GM23248 (cell line): ENCODE data around the gene UBE2L3. TPM values are rescaled to one million over a fixed set of nuclear protein-coding genes. Genes with fewer than 3 reads are reported as not detected.
"Not testable (repeated sequence)": the region's sequence is repeated elsewhere in the genome, so short reads cannot be mapped to it uniquely, and the experiment has no call there.

Source experiments
- DNase-seq: peaks from one replicate; pipeline ENCODE4 v3.0.0-alpha.2; 2015
- H2AFZ ChIP-seq: fragments of 200-600 bp; sonication (generic); 2 replicates; pipeline ENCODE4 v1.6.1; 2016; ENCODE audit warnings: antibody characterized with exemption
- H3F3A ChIP-seq: fragments of 200-600 bp; sonication (generic); 2 replicates; pipeline ENCODE4 v1.6.1; 2016; ENCODE audit warnings: mild to moderate bottlenecking, antibody characterized with exemption, mixed run types; ENCODE audit not compliant: insufficient read depth
- H3K27ac ChIP-seq: fragments of 200-600 bp; sonication (generic); 2 replicates; pipeline ENCODE4 v1.5.1; 2016; ENCODE audit warnings: mild to moderate bottlenecking
- H3K27me3 ChIP-seq: fragments of 200-600 bp; sonication (generic); replicated peaks from 2 replicates; pipeline ENCODE4 v1.6.1; 2016; ENCODE audit warnings: mild to moderate bottlenecking; ENCODE audit not compliant: insufficient read depth
- H3K36me3 ChIP-seq: fragments of 200-600 bp; sonication (generic); 2 replicates; pipeline ENCODE4 v1.6.1; 2016; ENCODE audit warnings: low read depth, mild to moderate bottlenecking
- H3K4me1 ChIP-seq: fragments of 200-600 bp; sonication (generic); 2 replicates; pipeline ENCODE4 v1.6.1; 2016; ENCODE audit warnings: mild to moderate bottlenecking; ENCODE audit not compliant: insufficient read depth
- H3K4me2 ChIP-seq: fragments of 200-600 bp; sonication (generic); one replicate; pipeline ENCODE4 v1.6.1; 2016; ENCODE audit warnings: mild to moderate bottlenecking; ENCODE audit not compliant: unreplicated experiment
- H3K4me3 ChIP-seq: fragments of 200-600 bp; sonication (generic); 2 replicates; pipeline ENCODE4 v1.5.1; 2016; ENCODE audit warnings: mild to moderate bottlenecking
- H3K79me2 ChIP-seq: fragments of 200-600 bp; sonication (generic); 2 replicates; pipeline ENCODE4 v1.6.1; 2016; ENCODE audit warnings: mild to moderate bottlenecking; ENCODE audit not compliant: insufficient read depth
- H3K9ac ChIP-seq: fragments of 200-600 bp; sonication (generic); 2 replicates; pipeline ENCODE4 v1.6.1; 2016; ENCODE audit warnings: mild to moderate bottlenecking
- H3K9me2 ChIP-seq: fragments of 200-600 bp; sonication (generic); 2 replicates; pipeline ENCODE4 v1.6.1; 2016; ENCODE audit warnings: mixed run types, mild to moderate bottlenecking, moderate library complexity; ENCODE audit not compliant: insufficient read depth
- H3K9me3 ChIP-seq: fragments of 200-600 bp; sonication (generic); one replicate; pipeline ENCODE4 v1.6.1; 2017; ENCODE audit warnings: low read depth
- H4K20me1 ChIP-seq: fragments of 200-600 bp; sonication (generic); 2 replicates; pipeline ENCODE4 v1.6.0; 2016; ENCODE audit not compliant: insufficient read depth
- EZH2 ChIP-seq: fragments of 200-600 bp; sonication (generic); IDR thresholded peaks from 2 replicates; pipeline ENCODE4 v1.6.1; 2018; ENCODE audit warnings: antibody characterized with exemption, mild to moderate bottlenecking; ENCODE audit not compliant: insufficient read depth, poor library complexity, severe bottlenecking
- EZH2phosphoT487 ChIP-seq: fragments of 200-600 bp; sonication (generic); IDR thresholded peaks from 2 replicates; pipeline ENCODE4 v1.6.1; 2018; ENCODE audit warnings: antibody characterized with exemption, moderate library complexity, mild to moderate bottlenecking, low read depth; ENCODE audit not compliant: insufficient read depth
- WGBS, 2 experiments: methylation state at CpG; one replicate each; pipeline ENCODE4 v1.1.6; 2015 to 2017; ENCODE audit warnings: low lambda C conversion rate in 2 of 2, low coverage in 1 of 2; ENCODE audit errors: missing lambda C conversion rate in 2 of 2; 5-methylcytosine and 5-hydroxymethylcytosine counted together
- in situ Hi-C: fragments of 300-500 bp; cut with MboI; formaldehyde crosslinking; loops from 2 replicates; pipeline ENCODE4 v1.15.0; 2020
- polyA plus RNA-seq: library from polyadenylated mRNA; unstranded; fragments of >200 nt; fragmentation: Nextera tagmentation; extraction: Ambion mirVana; gene quantifications from 2 replicates; pipeline ENCODE4 v1.2.1, GENCODE V29; 2016
- total RNA-seq: library from RNA; depleted of rRNA; stranded (reverse); fragments of >200 nt; shearing (Covaris generic); gene quantifications from 2 replicates; pipeline ENCODE4 v1.2.3, GENCODE V29; 2014; rRNA removed

Gene UBE2L3
- total RNA-seq (41.9 and 57.2 TPM in 2 replicates), polyA plus RNA-seq (115 TPM in 2 replicates)

- Histone ChIP-seq H3K4me3 (peak within 1 kb of the TSS; percentile 89), H3K79me2 (peaks cover 51% of the 10 kb centered on the region), H3K9ac (peak within 1 kb of the TSS; percentile 98), H3F3A (peaks cover 13% of the 10 kb centered on the region; the same call in 1 of the 2 replicates), H3K4me2 (peak within 1 kb of the TSS; percentile 93), H4K20me1 (peaks cover 31% of the 10 kb centered on the region), H2AFZ (peak within 1 kb of the TSS; percentile 50), H3K27me3 (no peaks in the 10 kb centered on the region), H3K27ac (peak within 1 kb of the TSS; percentile 83), H3K9me3 (no peaks in the 10 kb centered on the region), H3K36me3 (no peaks in the 10 kb centered on the region; the same call in 1 of the 2 replicates), H3K9me2 (no peaks in the 10 kb centered on the region), H3K4me1 (peaks cover 28% of the 10 kb centered on the region)
- no peak for TF ChIP-seq EZH2
- TF ChIP-seq EZH2phosphoT487, result no peak
- peak; percentile 91 for DNase-seq
- 1% methylated on average over 70 to 83 of the region's 85 CpGs for WGBS, 2 experiments
- in situ Hi-C loops, result loop anchor here (25.0 kb wide), 1 partner anchor 480 kb away; no protein-coding TSS in a partner anchor
Measured at GRCh38 chr22:21567456-21568346, at the start of gene UBE2L3. Gene UBE2L3, plus strand, starts transcription at chr22:21567714. Its CDS starts 31 bp downstream, at chr22:21567745.

- H2AFZ ChIP-seq, H3K27ac ChIP-seq, H3K27me3 ChIP-seq, in situ Hi-C loops, H4K20me1 ChIP-seq, H3K9me2 ChIP-seq, H3K4me1 ChIP-seq, H3K9me3 ChIP-seq, H3F3A ChIP-seq, H3K79me2 ChIP-seq, H3K36me3 ChIP-seq, H3K9ac ChIP-seq, H3K4me3 ChIP-seq, DNase-seq, H3K4me2 ChIP-seq: not testable (repeated sequence)
- WGBS, 2 experiments, result no CpG with 5 or more reads among the region's 6 CpGs
Measured at GRCh38 chr22:21526705-21527500, 40.6 kb upstream of the UBE2L3 start.

GRCh38 chr22:21531525-21531924, 36.0 kb upstream of the UBE2L3 start:
- H3K36me3 ChIP-seq, H3K9me3 ChIP-seq, H3K4me2 ChIP-seq, H3K27ac ChIP-seq, H3K9ac ChIP-seq, H3K79me2 ChIP-seq, H3K9me2 ChIP-seq, H3K4me3 ChIP-seq, H2AFZ ChIP-seq, H3K4me1 ChIP-seq, H3F3A ChIP-seq, DNase-seq, H3K27me3 ChIP-seq, in situ Hi-C loops, H4K20me1 ChIP-seq: not testable (repeated sequence)
- WGBS, 2 experiments, result no CpG with 5 or more reads among the region's 5 CpGs

GRCh38 chr22:21532863-21533648, 34.5 kb upstream of the UBE2L3 start:
- DNase-seq, H3K9ac ChIP-seq, H3K36me3 ChIP-seq, H3K4me2 ChIP-seq, H3K27ac ChIP-seq, H3F3A ChIP-seq, H2AFZ ChIP-seq, H3K9me2 ChIP-seq, H3K4me1 ChIP-seq, H3K4me3 ChIP-seq, in situ Hi-C loops, H3K27me3 ChIP-seq, H4K20me1 ChIP-seq, H3K9me3 ChIP-seq, H3K79me2 ChIP-seq: not testable (repeated sequence)
- no CpG with 5 or more reads among the region's 20 CpGs for WGBS, 2 experiments

- H3K4me2 ChIP-seq, DNase-seq, H3K4me3 ChIP-seq, H3K9me2 ChIP-seq, in situ Hi-C loops, H3F3A ChIP-seq, H3K9ac ChIP-seq, H2AFZ ChIP-seq, H3K4me1 ChIP-seq, H4K20me1 ChIP-seq, H3K27me3 ChIP-seq, H3K36me3 ChIP-seq, H3K27ac ChIP-seq, H3K9me3 ChIP-seq, H3K79me2 ChIP-seq: not testable (repeated sequence)
- no CpG with 5 or more reads among the region's 7 CpGs for WGBS, 2 experiments
Measured at GRCh38 chr22:21539862-21540261, 27.7 kb upstream of the UBE2L3 start.

- WGBS, 2 experiments, result 71 to 83% methylated on average over 2 of the region's 17 CpGs
- H3K79me2 ChIP-seq, DNase-seq, H2AFZ ChIP-seq, H4K20me1 ChIP-seq, H3K4me2 ChIP-seq, H3K27me3 ChIP-seq, in situ Hi-C loops, H3K4me3 ChIP-seq, H3F3A ChIP-seq, H3K9me2 ChIP-seq, H3K4me1 ChIP-seq, H3K9me3 ChIP-seq, H3K36me3 ChIP-seq: not testable (repeated sequence)
- peak overlapping the region; percentile 60 for H3K9ac ChIP-seq
- peak overlapping the region; percentile 71 for H3K27ac ChIP-seq
Measured at GRCh38 chr22:21544432-21545322, 22.8 kb upstream of the UBE2L3 start.
